GM23248 (cell line): ENCODE measurements around the gene ASXL1.

Experiments used
- EZH2 ChIP-seq: fragments of 200-600 bp; sonication (generic); IDR thresholded peaks from 2 replicates; pipeline ENCODE4 v1.6.1; 2018; ENCODE audit warnings: antibody characterized with exemption, mild to moderate bottlenecking; ENCODE audit not compliant: insufficient read depth, poor library complexity, severe bottlenecking
- EZH2phosphoT487 ChIP-seq: fragments of 200-600 bp; sonication (generic); IDR thresholded peaks from 2 replicates; pipeline ENCODE4 v1.6.1; 2018; ENCODE audit warnings: antibody characterized with exemption, moderate library complexity, mild to moderate bottlenecking, low read depth; ENCODE audit not compliant: insufficient read depth

- TF ChIP-seq EZH2 (no peak), EZH2phosphoT487 (no peak)
Observed at GRCh38 chr20:32387252-32387651, 29.1 kb downstream of the ASXL1 start.
